Neural cell (in vitro differentiated cells): ENCODE results near the gene MDH2. TPM values are rescaled to one million over a fixed set of nuclear protein-coding genes. Genes with fewer than 3 reads are reported as not detected.
"Not testable (repeated sequence)": the region's sequence is repeated elsewhere in the genome, so short reads cannot be mapped to it uniquely, and the experiment has no call there.

Experiments used
- H2AFZ ChIP-seq: fragments of 200-600, 300-800 bp; sonication (generic), shearing (Covaris generic); 2 replicates; pipeline ENCODE4 v1.6.0; 2014; ENCODE audit warnings: low read depth, mild to moderate bottlenecking, antibody characterized with exemption, low read length, moderate library complexity
- H3F3A ChIP-seq: fragments of 200-600 bp; shearing (Covaris generic); 2 replicates; pipeline ENCODE4 v1.6.1; 2016; ENCODE audit warnings: mild to moderate bottlenecking, moderate library complexity, mixed read lengths, antibody characterized with exemption, low read length; ENCODE audit not compliant: insufficient read depth, poor library complexity, severe bottlenecking
- H3K27ac ChIP-seq: fragments of 200-600, 300-800 bp; sonication (generic), shearing (Covaris generic); 2 replicates; pipeline ENCODE4 v1.5.1; 2014; ENCODE audit warnings: mild to moderate bottlenecking, low read length, moderate library complexity
- H3K27me3 ChIP-seq: fragments of 300-800, 200-600 bp; sonication (generic), shearing (Covaris generic); 2 replicates; pipeline ENCODE4 v1.6.0; 2014; ENCODE audit warnings: mild to moderate bottlenecking, low read depth, low read length, moderate library complexity; ENCODE audit not compliant: insufficient read depth
- H3K36me3 ChIP-seq: fragments of 300-800, 200-600 bp; sonication (generic), shearing (Covaris generic); 2 replicates; pipeline ENCODE4 v1.5.1; 2014; ENCODE audit warnings: mild to moderate bottlenecking, antibody characterized with exemption, low read length, moderate library complexity; ENCODE audit not compliant: insufficient read depth
- H3K4me2 ChIP-seq: fragments of 300-800, 200-600 bp; sonication (generic), shearing (Covaris generic); 2 replicates; pipeline ENCODE4 v1.6.0; 2014; ENCODE audit warnings: mild to moderate bottlenecking, low read length
- H3K4me3 ChIP-seq: fragments of 300-800, 200-600 bp; sonication (generic), shearing (Covaris generic); 2 replicates; pipeline ENCODE4 v1.5.1; 2014; ENCODE audit warnings: mild to moderate bottlenecking, low read length, moderate library complexity
- H3K79me2 ChIP-seq: fragments of 200-600 bp; shearing (Covaris generic); replicated peaks from 2 replicates; pipeline ENCODE4 v1.6.0; 2014; ENCODE audit warnings: mild to moderate bottlenecking, low read length, moderate library complexity; ENCODE audit not compliant: insufficient read depth
- H3K9ac ChIP-seq: fragments of 300-800, 200-600 bp; sonication (generic), shearing (Covaris generic); 2 replicates; pipeline ENCODE4 v1.6.1; 2016; ENCODE audit warnings: mild to moderate bottlenecking, low read length, mixed read lengths
- H3K9me2 ChIP-seq: fragments of 200-600 bp; shearing (Covaris generic); 2 replicates; pipeline ENCODE4 v1.6.1; 2016; ENCODE audit warnings: mild to moderate bottlenecking, low read length, mixed read lengths; ENCODE audit not compliant: insufficient read depth
- H3K9me3 ChIP-seq: fragments of 200-600, 300-800 bp; sonication (generic), shearing (Covaris generic); 2 replicates; pipeline ENCODE4 v1.6.1; 2016; ENCODE audit warnings: mild to moderate bottlenecking, mixed run types, low read length, moderate library complexity, mixed read lengths
- H4K20me1 ChIP-seq: fragments of 200-600 bp; shearing (Covaris generic); 2 replicates; pipeline ENCODE4 v1.6.1; 2016; ENCODE audit warnings: mild to moderate bottlenecking, mixed run types; ENCODE audit not compliant: insufficient read depth
- EP300 ChIP-seq: fragments of 450-650 bp; conservative IDR thresholded peaks from 2 replicates; pipeline ENCODE4 v1.6.1; 2014; ENCODE audit warnings: antibody characterized with exemption, mild to moderate bottlenecking, moderate library complexity; ENCODE audit not compliant: poor library complexity, severe bottlenecking
- EZH2 ChIP-seq: fragments of 200-600, 300-800 bp; shearing (Covaris generic), sonication (generic); IDR thresholded peaks from 2 replicates; pipeline ENCODE4 v1.6.1; 2014; ENCODE audit warnings: antibody characterized with exemption, low read length, borderline replicate concordance, mild to moderate bottlenecking; ENCODE audit not compliant: insufficient read depth, poor library complexity, severe bottlenecking
- MXI1 ChIP-seq: fragments of 450-650 bp; conservative IDR thresholded peaks from 2 replicates; pipeline ENCODE4 v1.6.1; 2014; ENCODE audit warnings: antibody characterized with exemption, mild to moderate bottlenecking; ENCODE audit not compliant: poor library complexity, severe bottlenecking
- POLR2AphosphoS5 ChIP-seq: IDR thresholded peaks from 2 replicates; pipeline ENCODE4 v1.6.1; 2012
- RAD21 ChIP-seq: fragments of 450-650 bp; conservative IDR thresholded peaks from 2 replicates; pipeline ENCODE4 v1.6.1; 2014; ENCODE audit warnings: antibody characterized with exemption, mild to moderate bottlenecking, moderate library complexity
- SMC3 ChIP-seq: fragments of 450-650 bp; conservative IDR thresholded peaks from 2 replicates; pipeline ENCODE4 v1.6.1; 2014; ENCODE audit warnings: antibody characterized with exemption, mild to moderate bottlenecking, moderate library complexity; ENCODE audit not compliant: poor library complexity
- TAF1 ChIP-seq: IDR thresholded peaks from 2 replicates; pipeline ENCODE4 v1.6.1; 2012; ENCODE audit warnings: low read depth
- polyA plus RNA-seq: library from polyadenylated mRNA; depleted of rRNA; stranded (reverse); fragments of >200 nt; gene quantifications from 2 replicates; pipeline ENCODE4 v1.2.3, GENCODE V29; 2014
- TF ChIP-seq, protein P1 (sequence below): fragments of 450-650 bp; IDR thresholded peaks from 2 replicates; pipeline ENCODE4 v1.5.1; 2014; ENCODE audit warnings: antibody characterized with exemption, mild to moderate bottlenecking, moderate library complexity; ENCODE audit not compliant: poor library complexity, severe bottlenecking
- TF ChIP-seq, protein P2 (sequence below): IDR thresholded peaks from 2 replicates; pipeline ENCODE4 v1.6.1; 2012; ENCODE audit warnings: borderline replicate concordance

Gene MDH2
- polyA plus RNA-seq, 1 donor from 2014 or later = 60.5 TPM

DNA sequence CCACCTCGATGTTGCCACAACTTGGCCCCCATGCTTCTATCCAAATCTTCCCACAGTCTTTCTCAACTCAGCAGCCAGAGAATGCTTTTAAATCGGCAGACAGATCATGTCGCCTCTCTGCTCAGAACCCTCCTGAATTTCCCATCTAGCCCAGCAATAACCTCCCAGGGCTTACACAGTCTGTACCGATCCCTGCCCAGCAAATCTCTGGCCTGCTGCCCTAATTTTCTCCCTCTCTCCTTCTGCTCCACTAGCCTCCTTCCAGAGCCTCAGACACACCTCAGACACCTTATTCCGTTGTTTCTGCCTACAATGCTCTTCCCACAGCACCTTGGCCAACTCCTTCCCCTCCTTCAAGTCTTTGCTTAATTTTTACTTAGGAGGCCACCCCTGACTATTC lies 32.3 kb downstream of the MDH2 start:
- H3K9me3 ChIP-seq = no peaks in the 10 kb centered on the region
- H4K20me1 ChIP-seq = no peaks in the 10 kb centered on the region
- no peaks in the 10 kb centered on the region for H3F3A ChIP-seq
- H3K9ac ChIP-seq = no peak overlapping the region
- H3K27me3 ChIP-seq = no peaks in the 10 kb centered on the region
- no peak overlapping the region for H3K4me2 ChIP-seq
- H2AFZ ChIP-seq = no peak overlapping the region
- H3K4me3 ChIP-seq = no peak overlapping the region
- no peaks in the 10 kb centered on the region for H3K79me2 ChIP-seq
- TF ChIP-seq TAF1 (no peak), RAD21 (no peak), MXI1 (no peak), POLR2AphosphoS5 (no peak), SMC3 (no peak), EZH2 (no peak), EP300 (no peak)
- TF ChIP-seq, protein P1, sequence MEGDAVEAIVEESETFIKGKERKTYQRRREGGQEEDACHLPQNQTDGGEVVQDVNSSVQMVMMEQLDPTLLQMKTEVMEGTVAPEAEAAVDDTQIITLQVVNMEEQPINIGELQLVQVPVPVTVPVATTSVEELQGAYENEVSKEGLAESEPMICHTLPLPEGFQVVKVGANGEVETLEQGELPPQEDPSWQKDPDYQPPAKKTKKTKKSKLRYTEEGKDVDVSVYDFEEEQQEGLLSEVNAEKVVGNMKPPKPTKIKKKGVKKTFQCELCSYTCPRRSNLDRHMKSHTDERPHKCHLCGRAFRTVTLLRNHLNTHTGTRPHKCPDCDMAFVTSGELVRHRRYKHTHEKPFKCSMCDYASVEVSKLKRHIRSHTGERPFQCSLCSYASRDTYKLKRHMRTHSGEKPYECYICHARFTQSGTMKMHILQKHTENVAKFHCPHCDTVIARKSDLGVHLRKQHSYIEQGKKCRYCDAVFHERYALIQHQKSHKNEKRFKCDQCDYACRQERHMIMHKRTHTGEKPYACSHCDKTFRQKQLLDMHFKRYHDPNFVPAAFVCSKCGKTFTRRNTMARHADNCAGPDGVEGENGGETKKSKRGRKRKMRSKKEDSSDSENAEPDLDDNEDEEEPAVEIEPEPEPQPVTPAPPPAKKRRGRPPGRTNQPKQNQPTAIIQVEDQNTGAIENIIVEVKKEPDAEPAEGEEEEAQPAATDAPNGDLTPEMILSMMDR = no peak
- TF ChIP-seq, protein P2, sequence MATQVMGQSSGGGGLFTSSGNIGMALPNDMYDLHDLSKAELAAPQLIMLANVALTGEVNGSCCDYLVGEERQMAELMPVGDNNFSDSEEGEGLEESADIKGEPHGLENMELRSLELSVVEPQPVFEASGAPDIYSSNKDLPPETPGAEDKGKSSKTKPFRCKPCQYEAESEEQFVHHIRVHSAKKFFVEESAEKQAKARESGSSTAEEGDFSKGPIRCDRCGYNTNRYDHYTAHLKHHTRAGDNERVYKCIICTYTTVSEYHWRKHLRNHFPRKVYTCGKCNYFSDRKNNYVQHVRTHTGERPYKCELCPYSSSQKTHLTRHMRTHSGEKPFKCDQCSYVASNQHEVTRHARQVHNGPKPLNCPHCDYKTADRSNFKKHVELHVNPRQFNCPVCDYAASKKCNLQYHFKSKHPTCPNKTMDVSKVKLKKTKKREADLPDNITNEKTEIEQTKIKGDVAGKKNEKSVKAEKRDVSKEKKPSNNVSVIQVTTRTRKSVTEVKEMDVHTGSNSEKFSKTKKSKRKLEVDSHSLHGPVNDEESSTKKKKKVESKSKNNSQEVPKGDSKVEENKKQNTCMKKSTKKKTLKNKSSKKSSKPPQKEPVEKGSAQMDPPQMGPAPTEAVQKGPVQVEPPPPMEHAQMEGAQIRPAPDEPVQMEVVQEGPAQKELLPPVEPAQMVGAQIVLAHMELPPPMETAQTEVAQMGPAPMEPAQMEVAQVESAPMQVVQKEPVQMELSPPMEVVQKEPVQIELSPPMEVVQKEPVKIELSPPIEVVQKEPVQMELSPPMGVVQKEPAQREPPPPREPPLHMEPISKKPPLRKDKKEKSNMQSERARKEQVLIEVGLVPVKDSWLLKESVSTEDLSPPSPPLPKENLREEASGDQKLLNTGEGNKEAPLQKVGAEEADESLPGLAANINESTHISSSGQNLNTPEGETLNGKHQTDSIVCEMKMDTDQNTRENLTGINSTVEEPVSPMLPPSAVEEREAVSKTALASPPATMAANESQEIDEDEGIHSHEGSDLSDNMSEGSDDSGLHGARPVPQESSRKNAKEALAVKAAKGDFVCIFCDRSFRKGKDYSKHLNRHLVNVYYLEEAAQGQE = no peak
- no peak overlapping the region for H3K27ac ChIP-seq
- H3K36me3 ChIP-seq = no peaks in the 10 kb centered on the region
- no peaks in the 10 kb centered on the region for H3K9me2 ChIP-seq

DNA sequence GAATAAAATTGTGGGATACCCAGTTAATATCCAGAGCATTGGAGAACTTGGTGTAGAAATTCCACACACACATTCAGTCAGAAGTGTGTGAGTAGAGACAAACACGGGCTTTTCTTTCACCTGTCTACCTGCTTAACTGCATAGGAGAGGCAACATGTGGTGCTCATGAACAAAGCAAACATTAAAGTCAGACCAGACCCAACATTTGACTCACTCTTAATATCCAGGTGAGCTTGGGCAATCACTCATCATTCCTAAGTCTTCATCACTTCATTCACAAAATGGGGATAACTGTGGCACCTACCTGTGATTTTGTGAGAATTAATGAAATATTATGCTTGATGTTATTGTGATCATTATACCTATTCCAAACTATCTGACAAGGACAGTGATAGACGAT lies 36.2 kb downstream of the MDH2 start:
- H3K36me3 ChIP-seq, H3K4me3 ChIP-seq, H3K79me2 ChIP-seq, H4K20me1 ChIP-seq, H3F3A ChIP-seq, H3K4me2 ChIP-seq, H3K27me3 ChIP-seq, H3K9me3 ChIP-seq, H2AFZ ChIP-seq, H3K27ac ChIP-seq, H3K9ac ChIP-seq, H3K9me2 ChIP-seq: not testable (repeated sequence)

DNA sequence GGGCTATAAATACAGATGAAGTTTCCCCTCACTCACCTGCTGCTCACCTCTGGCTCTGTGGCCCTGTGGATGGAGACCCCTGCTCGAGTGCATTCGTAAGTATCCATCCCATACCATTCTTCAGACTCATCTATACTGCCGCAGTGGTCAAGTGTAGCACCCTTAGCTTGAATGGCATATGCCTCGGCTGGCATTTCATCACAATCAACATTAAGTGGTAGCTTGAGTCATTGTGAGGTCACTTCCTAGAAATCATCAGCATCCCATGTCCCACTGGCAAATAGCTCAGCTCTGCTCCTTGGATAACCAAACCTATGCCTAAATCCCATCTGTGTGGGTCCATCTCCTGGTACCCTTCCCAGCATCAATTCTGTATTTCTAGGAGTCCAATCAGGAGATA lies 38.2 kb downstream of the MDH2 start:
- Histone ChIP-seq H3K27me3 (no peaks in the 10 kb centered on the region), H3K4me2 (no peak overlapping the region), H3K9me2 (no peaks in the 10 kb centered on the region), H3F3A (no peaks in the 10 kb centered on the region), H3K9ac (no peak overlapping the region), H3K9me3 (no peaks in the 10 kb centered on the region), H2AFZ (no peak overlapping the region), H4K20me1 (no peaks in the 10 kb centered on the region), H3K79me2 (no peaks in the 10 kb centered on the region), H3K27ac (no peak overlapping the region), H3K36me3 (no peaks in the 10 kb centered on the region), H3K4me3 (no peak overlapping the region)
- no peak for TF ChIP-seq RAD21
- no peak for TF ChIP-seq POLR2AphosphoS5
- no peak for TF ChIP-seq EZH2
- TF ChIP-seq, protein P2 = no peak
- no peak for TF ChIP-seq MXI1
- TF ChIP-seq, protein P1 = no peak
- no peak for TF ChIP-seq SMC3
- TF ChIP-seq TAF1 = no peak
- TF ChIP-seq EP300 = no peak
